ENCODE measurements around the gene ADD1. TPM values are rescaled to one million over a fixed set of nuclear protein-coding genes. Genes with fewer than 3 reads are reported as not detected.
A peak's percentile ranks its signal among the peaks of the same experiment; 100 is the strongest.

Gene ADD1, protein sequence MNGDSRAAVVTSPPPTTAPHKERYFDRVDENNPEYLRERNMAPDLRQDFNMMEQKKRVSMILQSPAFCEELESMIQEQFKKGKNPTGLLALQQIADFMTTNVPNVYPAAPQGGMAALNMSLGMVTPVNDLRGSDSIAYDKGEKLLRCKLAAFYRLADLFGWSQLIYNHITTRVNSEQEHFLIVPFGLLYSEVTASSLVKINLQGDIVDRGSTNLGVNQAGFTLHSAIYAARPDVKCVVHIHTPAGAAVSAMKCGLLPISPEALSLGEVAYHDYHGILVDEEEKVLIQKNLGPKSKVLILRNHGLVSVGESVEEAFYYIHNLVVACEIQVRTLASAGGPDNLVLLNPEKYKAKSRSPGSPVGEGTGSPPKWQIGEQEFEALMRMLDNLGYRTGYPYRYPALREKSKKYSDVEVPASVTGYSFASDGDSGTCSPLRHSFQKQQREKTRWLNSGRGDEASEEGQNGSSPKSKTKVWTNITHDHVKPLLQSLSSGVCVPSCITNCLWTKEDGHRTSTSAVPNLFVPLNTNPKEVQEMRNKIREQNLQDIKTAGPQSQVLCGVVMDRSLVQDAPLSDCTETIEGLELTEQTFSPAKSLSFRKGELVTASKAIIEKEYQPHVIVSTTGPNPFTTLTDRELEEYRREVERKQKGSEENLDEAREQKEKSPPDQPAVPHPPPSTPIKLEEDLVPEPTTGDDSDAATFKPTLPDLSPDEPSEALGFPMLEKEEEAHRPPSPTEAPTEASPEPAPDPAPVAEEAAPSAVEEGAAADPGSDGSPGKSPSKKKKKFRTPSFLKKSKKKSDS
- 202 TPM for polyA plus RNA-seq (2013, experiment 1 of 2)
- polyA plus RNA-seq (2013, experiment 2 of 2): 195 TPM

DNA sequence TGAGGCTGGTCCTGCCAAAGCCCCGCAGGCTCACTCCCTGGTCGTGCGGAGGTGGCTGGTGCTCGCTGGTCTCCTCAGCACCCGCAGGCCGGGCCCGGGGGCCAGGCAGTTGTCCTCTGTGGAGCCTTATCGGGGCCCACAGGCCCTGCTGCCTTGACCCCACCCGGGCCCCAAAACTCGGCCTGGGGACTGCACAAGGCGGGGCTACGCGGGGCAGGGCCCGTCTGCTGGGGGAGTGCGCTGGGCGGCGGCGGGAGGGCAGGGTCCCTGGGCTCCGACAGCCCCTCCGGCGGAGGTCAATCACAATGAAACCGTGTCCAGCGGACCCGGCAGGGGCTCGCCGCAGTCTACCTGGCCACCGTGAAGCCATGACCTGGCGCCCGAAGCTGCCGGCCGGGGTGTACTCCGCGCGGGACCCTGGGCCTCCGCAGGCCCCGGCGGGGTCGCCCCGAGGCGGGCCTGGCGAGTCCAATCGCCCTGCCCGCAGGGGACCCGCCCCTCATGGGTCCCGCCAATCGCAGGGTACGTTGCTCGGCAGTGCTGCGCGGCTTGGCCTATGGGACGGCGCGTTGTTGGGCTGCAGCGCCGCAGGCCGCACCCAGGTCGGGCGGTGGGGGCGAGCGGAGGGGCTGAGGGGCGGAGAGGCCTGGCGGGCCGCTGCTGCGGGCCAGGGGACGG lies at the start of gene ADD1:
Gene ADD1 (plus strand): TSS at position 582 of the 678 bp plus-strand sequence. CDS start 32,072 bp downstream, outside the sequence.
- Histone ChIP-seq H3K23ac (ENCODE audit: low read length) (peak within 1 kb of the TSS; percentile 91), H3K79me1 (ENCODE audit: low read length) (no peaks in the 10 kb centered on the region), H3K4me3 (ENCODE audit: low read length) (peak within 1 kb of the TSS; percentile 77), H3K18ac (ENCODE audit: low read length) (peak within 1 kb of the TSS; percentile 98), H3K4me2 (ENCODE audit: low read length) (peak within 1 kb of the TSS; percentile 99), H3K27me3 (ENCODE audit: insufficient read depth, low read length, poor library complexity) (no peaks in the 10 kb centered on the region), H2BK15ac (replicated peaks; ENCODE audit: low read depth) (no peak within 1 kb of the TSS), H3K27ac (ENCODE audit: low read depth, low read length) (peak within 1 kb of the TSS; percentile 86), H2BK5ac (ENCODE audit: low read length) (peak within 1 kb of the TSS; percentile 52), H3K9ac (ENCODE audit: low read length) (peak within 1 kb of the TSS; percentile 89), H4K8ac (ENCODE audit: low read depth, low read length) (peak within 1 kb of the TSS; percentile 100), H3K79me2 (ENCODE audit: control insufficient read depth, insufficient read depth, low read length) (peaks cover 33% of the 10 kb centered on the region), H4K5ac (ENCODE audit: low read length) (no peak within 1 kb of the TSS), H3K4ac (ENCODE audit: low read depth, low read length) (peak within 1 kb of the TSS; percentile 99), H2AK5ac (ENCODE audit: low read length) (peak within 1 kb of the TSS; percentile 74), H2BK120ac (ENCODE audit: low read depth, low read length) (peak within 1 kb of the TSS; percentile 97), H3K56ac (ENCODE audit: low read length) (peak within 1 kb of the TSS; percentile 98), H3K36me3 (ENCODE audit: control insufficient read depth, insufficient read depth, low read length) (no peaks in the 10 kb centered on the region), H3K4me1 (ENCODE audit: control insufficient read depth, low read depth, low read length) (peaks cover 5% of the 10 kb centered on the region)
- peak; percentile 95 for DNase-seq
- no CpG with 5 or more reads among the region's 65 CpGs for WGBS (ENCODE audit: extremely low coverage, insufficient coverage, low lambda C conversion rate)

DNA sequence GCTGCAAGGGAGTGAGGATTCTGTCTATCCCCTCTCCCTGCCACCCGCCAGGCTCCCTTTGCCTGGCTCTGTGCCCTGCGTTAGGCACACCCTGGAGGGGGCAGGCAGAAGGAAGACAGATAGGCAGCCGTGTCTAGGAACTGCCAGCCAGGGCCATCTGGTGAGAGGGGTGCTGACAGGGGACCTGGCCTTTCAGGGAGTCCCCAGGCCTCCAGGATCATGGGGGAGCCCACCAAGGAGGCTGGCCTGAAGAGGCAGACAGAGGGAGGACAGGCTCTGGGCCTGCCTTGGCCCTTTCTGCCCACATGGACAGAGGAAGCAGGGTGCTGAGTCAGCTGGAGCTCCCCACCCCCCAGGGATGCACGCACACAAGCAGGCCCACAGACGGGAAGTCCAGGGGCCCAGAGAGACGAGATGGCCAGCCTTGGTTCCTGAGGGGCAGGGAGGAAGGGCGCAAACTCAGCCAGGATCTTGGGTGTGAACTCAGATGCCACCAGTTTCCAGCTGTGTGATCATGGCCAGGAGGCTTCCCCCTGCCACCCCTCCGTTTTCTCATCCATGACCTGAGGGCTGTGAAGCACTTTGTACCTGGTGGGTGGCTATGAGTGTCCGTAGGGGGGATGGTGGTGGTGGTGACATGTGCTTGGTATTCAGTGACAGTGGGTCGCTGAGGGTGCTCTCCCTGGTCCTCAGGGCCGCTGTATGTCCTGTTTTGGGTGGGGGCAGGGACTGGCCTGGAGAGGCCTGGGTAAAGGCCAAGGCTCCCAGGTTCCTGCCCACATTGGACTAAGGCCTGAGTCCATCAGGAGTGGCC lies 49.0 kb upstream of the ADD1 start:
- no peak overlapping the region for H2BK15ac ChIP-seq (replicated peaks; ENCODE audit: low read depth)
- no peaks in the 10 kb centered on the region for H3K79me1 ChIP-seq (ENCODE audit: low read length)
- H3K4ac ChIP-seq (ENCODE audit: low read depth, low read length): no peak overlapping the region
- H3K4me2 ChIP-seq (ENCODE audit: low read length): no peak overlapping the region
- no peak overlapping the region for H2AK5ac ChIP-seq (ENCODE audit: low read length)
- H2BK120ac ChIP-seq (ENCODE audit: low read depth, low read length): no peak overlapping the region
- H3K23ac ChIP-seq (ENCODE audit: low read length): no peak overlapping the region
- no peak overlapping the region for H2BK5ac ChIP-seq (ENCODE audit: low read length)
- no peaks in the 10 kb centered on the region for H3K79me2 ChIP-seq (ENCODE audit: control insufficient read depth, insufficient read depth, low read length)
- no peak overlapping the region for H3K9ac ChIP-seq (ENCODE audit: low read length)
- no peak overlapping the region for H4K8ac ChIP-seq (ENCODE audit: low read depth, low read length)
- no peaks in the 10 kb centered on the region for H3K36me3 ChIP-seq (ENCODE audit: control insufficient read depth, insufficient read depth, low read length)
- H4K5ac ChIP-seq (ENCODE audit: low read length): no peak overlapping the region
- H3K4me3 ChIP-seq (ENCODE audit: low read length): no peak overlapping the region
- H3K27ac ChIP-seq (ENCODE audit: low read depth, low read length): no peak overlapping the region
- peak overlapping the region; percentile 35 for H3K56ac ChIP-seq (ENCODE audit: low read length)
- no CpG with 5 or more reads among the region's 11 CpGs for WGBS (ENCODE audit: extremely low coverage, insufficient coverage, low lambda C conversion rate)
- H3K18ac ChIP-seq (ENCODE audit: low read length): no peak overlapping the region
- no peaks in the 10 kb centered on the region for H3K27me3 ChIP-seq (ENCODE audit: insufficient read depth, low read length, poor library complexity)
- H3K4me1 ChIP-seq (ENCODE audit: control insufficient read depth, low read depth, low read length): no peaks in the 10 kb centered on the region
- no peak for DNase-seq

DNA sequence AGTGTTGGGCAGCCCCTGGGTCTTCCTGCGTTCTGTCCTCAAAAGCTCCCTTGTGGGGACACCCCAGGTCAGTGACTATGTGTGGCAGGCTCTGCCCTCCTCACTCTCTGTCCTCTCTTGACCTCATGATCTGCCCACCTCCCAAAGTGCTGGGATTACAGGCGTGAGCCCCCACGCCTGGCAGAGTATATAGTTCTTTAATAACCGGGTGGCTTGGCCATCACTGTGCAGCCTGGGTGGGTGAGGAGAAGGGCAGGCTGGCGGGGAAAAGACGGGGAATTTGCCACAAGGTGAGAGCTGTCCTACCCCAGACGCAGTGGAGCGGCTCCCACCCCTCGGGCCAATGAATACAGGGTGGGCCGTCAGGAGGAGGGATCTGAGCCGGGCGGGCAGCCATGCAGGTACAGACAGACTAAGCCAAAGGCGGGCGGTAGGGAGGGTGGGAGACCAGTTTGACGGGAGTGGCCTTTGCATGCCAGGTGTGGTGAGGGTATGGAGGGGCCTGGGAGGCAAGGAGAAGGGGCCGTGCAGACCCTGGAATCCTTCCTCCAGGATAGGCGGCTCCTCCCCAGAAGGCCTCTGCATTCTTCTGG lies 48.2 kb upstream of the ADD1 start:
- DNase-seq: no peak
- Histone ChIP-seq H3K79me2 (ENCODE audit: control insufficient read depth, insufficient read depth, low read length) (no peaks in the 10 kb centered on the region), H3K4me3 (ENCODE audit: low read length) (no peak overlapping the region), H3K4me2 (ENCODE audit: low read length) (no peak overlapping the region), H3K27me3 (ENCODE audit: insufficient read depth, low read length, poor library complexity) (no peaks in the 10 kb centered on the region), H3K56ac (ENCODE audit: low read length) (no peak overlapping the region), H4K8ac (ENCODE audit: low read depth, low read length) (no peak overlapping the region), H2BK15ac (replicated peaks; ENCODE audit: low read depth) (no peak overlapping the region), H3K79me1 (ENCODE audit: low read length) (no peaks in the 10 kb centered on the region), H3K27ac (ENCODE audit: low read depth, low read length) (no peak overlapping the region), H3K4me1 (ENCODE audit: control insufficient read depth, low read depth, low read length) (no peaks in the 10 kb centered on the region), H3K4ac (ENCODE audit: low read depth, low read length) (no peak overlapping the region), H3K18ac (ENCODE audit: low read length) (no peak overlapping the region), H2BK5ac (ENCODE audit: low read length) (no peak overlapping the region), H3K9ac (ENCODE audit: low read length) (no peak overlapping the region), H3K23ac (ENCODE audit: low read length) (no peak overlapping the region), H4K5ac (ENCODE audit: low read length) (no peak overlapping the region), H2AK5ac (ENCODE audit: low read length) (no peak overlapping the region), H2BK120ac (ENCODE audit: low read depth, low read length) (no peak overlapping the region), H3K36me3 (ENCODE audit: control insufficient read depth, insufficient read depth, low read length) (no peaks in the 10 kb centered on the region)
- no CpG with 5 or more reads among the region's 17 CpGs for WGBS (ENCODE audit: extremely low coverage, insufficient coverage, low lambda C conversion rate)

DNA sequence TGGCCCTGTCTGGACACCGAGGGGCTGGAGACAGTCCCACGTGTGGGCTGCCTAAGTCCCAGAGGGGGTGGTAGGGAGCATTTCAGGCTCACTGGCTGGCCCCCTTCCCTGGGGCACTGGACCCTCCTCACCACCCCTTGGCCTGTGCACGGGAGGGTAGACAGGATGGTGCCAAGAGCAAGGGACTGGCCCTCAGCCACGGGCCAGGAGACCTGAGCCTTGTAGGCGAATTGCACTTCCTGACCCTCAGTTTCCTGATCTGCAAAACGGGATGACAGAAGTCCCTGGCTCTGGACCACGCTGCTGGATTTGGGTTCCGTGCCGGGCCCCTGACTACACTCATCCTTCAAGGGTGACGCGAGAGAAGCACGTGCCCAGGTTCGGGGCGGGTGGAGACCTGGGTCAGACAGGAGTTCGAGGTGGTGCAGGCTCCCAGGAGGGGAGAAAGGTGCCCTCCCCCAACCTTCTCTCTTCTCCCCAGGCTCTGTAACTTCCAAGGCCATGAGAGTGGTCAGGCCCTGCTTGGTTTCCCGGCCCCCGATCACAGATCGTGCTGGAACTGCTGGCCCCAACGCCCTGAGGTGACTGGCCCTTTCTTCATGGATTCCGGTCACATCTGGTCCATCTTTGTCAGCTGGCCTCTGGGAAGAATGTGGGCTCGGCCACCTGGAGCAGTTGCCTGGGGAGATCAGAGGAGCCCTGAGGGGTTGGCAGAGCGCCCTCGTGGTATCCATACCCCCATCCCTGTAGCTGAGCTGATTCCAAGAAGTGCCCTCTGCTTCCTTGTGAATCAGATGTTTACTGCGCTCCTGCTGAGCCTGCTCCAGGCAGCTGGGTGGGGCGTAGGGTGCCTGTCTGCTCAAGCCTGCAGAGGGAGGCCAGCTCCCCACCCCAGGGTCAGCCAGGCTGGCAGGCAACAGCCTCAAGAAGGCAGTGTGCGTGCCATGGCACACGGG lies 47.5 kb upstream of the ADD1 start:
- Histone ChIP-seq H4K5ac (ENCODE audit: low read length) (no peak overlapping the region), H3K79me2 (ENCODE audit: control insufficient read depth, insufficient read depth, low read length) (no peaks in the 10 kb centered on the region), H3K4ac (ENCODE audit: low read depth, low read length) (no peak overlapping the region), H2BK120ac (ENCODE audit: low read depth, low read length) (no peak overlapping the region), H3K56ac (ENCODE audit: low read length) (peak overlapping the region; percentile 49), H3K4me3 (ENCODE audit: low read length) (no peak overlapping the region), H3K18ac (ENCODE audit: low read length) (no peak overlapping the region), H3K27ac (ENCODE audit: low read depth, low read length) (no peak overlapping the region), H3K36me3 (ENCODE audit: control insufficient read depth, insufficient read depth, low read length) (no peaks in the 10 kb centered on the region), H3K4me2 (ENCODE audit: low read length) (no peak overlapping the region), H3K27me3 (ENCODE audit: insufficient read depth, low read length, poor library complexity) (no peaks in the 10 kb centered on the region), H3K4me1 (ENCODE audit: control insufficient read depth, low read depth, low read length) (peaks cover 2% of the 10 kb centered on the region), H2BK5ac (ENCODE audit: low read length) (no peak overlapping the region), H3K79me1 (ENCODE audit: low read length) (no peaks in the 10 kb centered on the region), H3K23ac (ENCODE audit: low read length) (no peak overlapping the region), H3K9ac (ENCODE audit: low read length) (no peak overlapping the region), H2AK5ac (ENCODE audit: low read length) (no peak overlapping the region), H2BK15ac (replicated peaks; ENCODE audit: low read depth) (no peak overlapping the region), H4K8ac (ENCODE audit: low read depth, low read length) (no peak overlapping the region)
- WGBS (ENCODE audit: extremely low coverage, insufficient coverage, low lambda C conversion rate): no CpG with 5 or more reads among the region's 27 CpGs
- DNase-seq: no peak

All from mesendoderm (in vitro differentiated cells).